ENCODE results near the gene CLDN19.

Gene CLDN19

GRCh38 chr1:42744148-42744413 is 4.0 kb upstream of the CLDN19 start:
- Histone ChIP-seq H3K27ac (ENCODE audit: low read depth, low read length) (no peak overlapping the region), H3K4me1 (ENCODE audit: insufficient read depth, low read length) (no peaks in the 10 kb centered on the region), H3K4me3 (ENCODE audit: low read depth in 1 of 2, low read length in 2 of 2) (no peak overlapping the region), H3K27me3 (ENCODE audit: control insufficient read depth in 1 of 2, insufficient read depth in 2 of 2, low read length in 2 of 2) (no peaks in the 10 kb centered on the region), H3K9me3 (ENCODE audit: low read length) (no peaks in the 10 kb centered on the region), H3K36me3 (ENCODE audit: insufficient read depth, low read length) (peaks cover 19% of the 10 kb centered on the region), H3K9ac (ENCODE audit: low read length) (no peak overlapping the region)

DNA sequence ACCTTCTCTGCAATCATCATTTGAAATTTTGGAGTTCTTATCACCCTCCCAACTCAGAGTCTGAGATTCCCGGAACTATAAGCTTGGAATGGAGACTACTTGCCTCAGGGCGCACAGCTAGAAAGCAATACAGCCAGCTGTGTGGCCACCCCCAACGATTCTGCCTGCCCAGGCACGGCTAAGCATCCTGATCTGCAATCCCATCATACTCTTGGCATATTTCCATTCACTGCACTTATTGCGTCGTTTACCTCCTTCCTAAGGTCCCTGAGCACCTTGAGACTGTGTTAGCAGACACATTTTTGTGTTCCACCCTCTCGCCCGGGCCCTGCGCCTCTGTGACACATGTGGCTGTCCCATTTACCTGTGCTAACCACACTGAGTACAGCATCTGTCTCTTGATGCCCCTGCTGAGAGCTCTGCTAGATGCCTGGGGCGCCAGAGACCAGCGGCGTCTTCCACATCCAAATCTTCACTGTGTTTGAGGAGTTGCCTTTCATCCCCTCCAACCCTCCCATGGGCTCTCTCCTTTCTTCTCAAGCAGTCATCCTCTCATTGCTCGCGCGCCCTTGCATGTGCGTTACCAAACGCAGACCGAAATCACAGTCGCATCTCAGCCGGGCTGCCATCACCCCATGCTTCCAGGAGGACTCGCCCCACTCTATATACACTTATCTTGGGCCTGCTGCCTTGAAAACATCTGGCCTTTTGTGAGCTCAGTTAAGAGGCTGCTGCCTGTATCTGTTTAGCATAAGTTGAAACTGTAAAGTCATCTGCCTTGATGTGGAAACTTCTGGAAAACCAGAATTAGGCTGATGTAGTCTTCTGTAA is 3.5 kb upstream of the CLDN19 start:
- no peak overlapping the region for H3K27ac ChIP-seq (ENCODE audit: low read depth, low read length)
- no peaks in the 10 kb centered on the region for H3K9me3 ChIP-seq (ENCODE audit: low read length)
- H3K9ac ChIP-seq (ENCODE audit: low read length) = no peak overlapping the region
- peaks cover 18% of the 10 kb centered on the region for H3K36me3 ChIP-seq (ENCODE audit: insufficient read depth, low read length)
- H3K4me1 ChIP-seq (ENCODE audit: insufficient read depth, low read length) = no peaks in the 10 kb centered on the region
- H3K4me3 ChIP-seq (ENCODE audit: low read depth in 1 of 2, low read length in 2 of 2) = no peak overlapping the region
- no peaks in the 10 kb centered on the region for H3K27me3 ChIP-seq (ENCODE audit: control insufficient read depth in 1 of 2, insufficient read depth in 2 of 2, low read length in 2 of 2)

DNA sequence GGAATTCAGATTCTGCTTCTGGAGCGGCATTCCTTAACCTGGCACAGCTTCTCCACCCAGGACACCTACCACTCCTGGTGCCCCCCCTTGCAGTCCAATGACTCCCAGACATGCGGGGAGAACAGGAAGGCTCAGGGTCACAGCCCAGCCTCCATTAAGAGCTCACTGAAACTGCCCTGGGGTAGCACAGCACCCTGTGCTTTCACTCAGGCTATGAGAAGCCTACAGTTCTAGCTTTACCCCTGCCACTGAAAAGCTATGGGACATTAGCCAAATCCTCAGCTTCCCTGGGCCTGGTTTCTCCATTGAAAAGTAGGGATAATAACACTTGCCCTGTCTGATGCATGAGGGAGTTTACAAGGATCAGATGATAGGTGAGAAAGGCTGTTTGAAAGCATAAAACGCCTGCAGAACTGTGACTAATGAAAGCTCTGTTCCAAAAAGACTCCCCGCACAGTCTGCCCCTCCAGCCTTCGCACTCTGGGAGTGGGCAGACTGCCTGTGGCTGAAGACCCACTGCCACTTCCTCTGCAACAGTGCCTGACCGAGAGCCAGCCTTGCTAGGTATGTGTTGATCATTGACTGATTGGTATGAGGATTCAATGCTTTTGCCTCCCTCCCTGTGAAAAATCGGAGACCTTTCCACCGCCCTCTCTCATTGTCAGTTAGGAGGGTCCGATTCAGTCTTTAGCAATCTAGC is 2.7 kb upstream of the CLDN19 start:
- Histone ChIP-seq H3K4me3 (ENCODE audit: low read depth in 1 of 2, low read length in 2 of 2) (no peak overlapping the region), H3K9ac (ENCODE audit: low read length) (no peak overlapping the region), H3K27ac (ENCODE audit: low read depth, low read length) (no peak overlapping the region), H3K9me3 (ENCODE audit: low read length) (no peaks in the 10 kb centered on the region), H3K4me1 (ENCODE audit: insufficient read depth, low read length) (no peaks in the 10 kb centered on the region), H3K36me3 (ENCODE audit: insufficient read depth, low read length) (peaks cover 11% of the 10 kb centered on the region), H3K27me3 (ENCODE audit: control insufficient read depth in 1 of 2, insufficient read depth in 2 of 2, low read length in 2 of 2) (no peaks in the 10 kb centered on the region)

GRCh38 chr1:42742141-42742540 is 2.1 kb upstream of the CLDN19 start:
- H3K4me3 ChIP-seq (ENCODE audit: low read depth in 1 of 2, low read length in 2 of 2) = no peak overlapping the region
- H3K9me3 ChIP-seq (ENCODE audit: low read length) = no peaks in the 10 kb centered on the region
- H3K27ac ChIP-seq (ENCODE audit: low read depth, low read length) = no peak overlapping the region
- H3K4me1 ChIP-seq (ENCODE audit: insufficient read depth, low read length) = no peaks in the 10 kb centered on the region
- H3K36me3 ChIP-seq (ENCODE audit: insufficient read depth, low read length) = peaks cover 10% of the 10 kb centered on the region
- H3K27me3 ChIP-seq (ENCODE audit: control insufficient read depth in 1 of 2, insufficient read depth in 2 of 2, low read length in 2 of 2) = no peaks in the 10 kb centered on the region
- no peak overlapping the region for H3K9ac ChIP-seq (ENCODE audit: low read length)

DNA sequence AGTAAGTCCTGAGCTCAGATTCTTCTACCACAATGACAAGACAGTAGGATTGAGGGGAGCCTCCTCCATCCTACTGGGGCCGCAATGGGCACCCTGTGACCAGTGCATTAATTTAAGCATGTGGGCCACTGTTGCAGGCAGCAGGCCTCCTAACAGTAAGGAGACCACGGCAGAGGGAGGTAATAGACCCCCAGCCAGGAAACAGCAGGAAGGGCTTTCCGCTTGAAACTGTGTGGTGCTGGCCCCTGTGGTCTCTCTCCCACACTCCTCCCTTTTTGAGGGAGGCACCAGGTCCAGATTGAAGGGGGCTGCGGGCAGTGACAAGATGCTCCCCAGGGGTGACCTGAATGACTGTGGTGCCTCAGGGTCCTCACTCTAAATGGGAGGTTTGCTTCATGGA is 1.7 kb upstream of the CLDN19 start:
- Histone ChIP-seq H3K27ac (ENCODE audit: low read depth, low read length) (no peak overlapping the region), H3K36me3 (ENCODE audit: insufficient read depth, low read length) (peaks cover 10% of the 10 kb centered on the region), H3K27me3 (ENCODE audit: control insufficient read depth in 1 of 2, insufficient read depth in 2 of 2, low read length in 2 of 2) (no peaks in the 10 kb centered on the region), H3K9ac (ENCODE audit: low read length) (no peak overlapping the region), H3K4me3 (ENCODE audit: low read depth in 1 of 2, low read length in 2 of 2) (no peak overlapping the region), H3K4me1 (ENCODE audit: insufficient read depth, low read length) (no peaks in the 10 kb centered on the region), H3K9me3 (ENCODE audit: low read length) (no peaks in the 10 kb centered on the region)

- Histone ChIP-seq H3K9me3 (ENCODE audit: low read length) (no peaks in the 10 kb centered on the region), H3K9ac (ENCODE audit: low read length) (no peak overlapping the region), H3K4me1 (ENCODE audit: insufficient read depth, low read length) (no peaks in the 10 kb centered on the region), H3K36me3 (ENCODE audit: insufficient read depth, low read length) (peaks cover 3% of the 10 kb centered on the region), H3K27me3 (ENCODE audit: control insufficient read depth in 1 of 2, insufficient read depth in 2 of 2, low read length in 2 of 2) (no peaks in the 10 kb centered on the region), H3K27ac (ENCODE audit: low read depth, low read length) (no peak overlapping the region), H3K4me3 (ENCODE audit: low read depth in 1 of 2, low read length in 2 of 2) (no peak overlapping the region)
Observed at GRCh38 chr1:42740851-42741580, 980 bp upstream of the CLDN19 start.

DNA sequence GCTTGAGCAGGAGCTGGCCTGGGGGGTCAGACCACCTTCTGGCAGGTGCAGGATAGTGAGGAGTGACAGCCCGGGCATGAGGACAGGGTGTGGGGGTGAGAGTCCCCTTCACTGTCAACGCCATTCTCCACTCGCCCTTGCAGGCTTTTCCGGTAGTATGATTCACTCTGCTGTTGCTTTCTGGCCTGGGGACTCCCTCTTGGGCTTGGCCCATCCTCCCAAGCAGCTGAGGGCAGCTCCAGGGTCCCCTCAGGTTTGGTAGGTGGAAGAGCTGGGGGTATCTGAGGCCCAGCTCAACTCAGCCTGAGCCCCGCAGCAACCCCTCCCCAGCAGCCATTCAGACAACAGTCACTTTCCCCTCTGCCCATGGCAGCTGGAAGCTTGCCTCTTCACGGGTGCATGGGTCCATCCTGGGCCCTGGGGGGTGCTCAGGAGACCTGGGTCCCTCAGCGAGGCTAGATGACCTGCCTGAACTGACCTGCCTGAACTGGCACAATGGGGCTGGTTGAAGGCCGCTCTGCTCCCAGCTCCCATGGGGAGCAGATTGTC is 1.3 kb downstream of the CLDN19 start:
- Histone ChIP-seq H3K27me3 (ENCODE audit: control insufficient read depth in 1 of 2, insufficient read depth in 2 of 2, low read length in 2 of 2) (no peaks in the 10 kb centered on the region), H3K4me3 (ENCODE audit: low read depth in 1 of 2, low read length in 2 of 2) (no peak overlapping the region), H3K4me1 (ENCODE audit: insufficient read depth, low read length) (no peaks in the 10 kb centered on the region), H3K27ac (ENCODE audit: low read depth, low read length) (no peak overlapping the region), H3K36me3 (ENCODE audit: insufficient read depth, low read length) (no peaks in the 10 kb centered on the region), H3K9ac (ENCODE audit: low read length) (no peak overlapping the region), H3K9me3 (ENCODE audit: low read length) (no peaks in the 10 kb centered on the region)

DNA sequence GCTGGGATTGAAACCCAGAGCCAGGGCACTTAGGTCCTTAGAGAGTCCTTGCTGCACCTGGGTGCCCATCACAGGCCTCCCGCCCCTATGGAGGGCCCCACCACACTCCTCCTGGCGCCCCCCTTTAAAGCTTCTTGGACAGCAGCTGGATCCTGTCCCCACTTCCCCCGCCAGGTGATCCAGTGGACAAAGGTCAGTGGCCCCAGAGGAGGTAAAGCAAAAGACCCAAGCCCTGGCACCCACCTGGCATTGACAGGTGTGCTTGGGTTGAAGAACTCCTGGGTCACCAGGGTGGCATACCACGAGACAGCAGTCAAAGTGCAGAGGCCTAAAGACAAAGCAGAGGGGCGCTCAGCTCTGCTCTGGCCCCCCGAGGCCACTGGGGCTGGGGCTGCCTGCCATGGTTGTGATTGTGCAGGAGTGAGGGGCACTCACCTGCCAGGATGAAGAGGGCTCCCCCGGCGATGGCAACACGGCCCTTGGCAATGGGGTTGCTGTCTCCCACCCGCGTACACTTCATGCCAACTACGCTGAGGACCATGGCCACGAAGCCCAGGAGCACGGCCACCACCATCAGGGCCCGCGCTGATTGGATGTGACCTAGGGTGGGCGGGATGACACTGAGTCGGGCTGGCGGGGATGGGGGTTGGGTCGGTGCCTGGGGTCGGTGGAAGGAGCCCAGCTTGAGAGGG is 1.9 kb downstream of the CLDN19 start:
- Histone ChIP-seq H3K4me1 (ENCODE audit: insufficient read depth, low read length) (no peaks in the 10 kb centered on the region), H3K4me3 (ENCODE audit: low read depth in 1 of 2, low read length in 2 of 2) (no peak overlapping the region), H3K9ac (ENCODE audit: low read length) (no peak overlapping the region), H3K27ac (ENCODE audit: low read depth, low read length) (no peak overlapping the region), H3K9me3 (ENCODE audit: low read length) (no peaks in the 10 kb centered on the region), H3K36me3 (ENCODE audit: insufficient read depth, low read length) (no peaks in the 10 kb centered on the region), H3K27me3 (ENCODE audit: control insufficient read depth in 1 of 2, insufficient read depth in 2 of 2, low read length in 2 of 2) (no peaks in the 10 kb centered on the region)

- Histone ChIP-seq H3K4me1 (ENCODE audit: insufficient read depth, low read length) (no peaks in the 10 kb centered on the region), H3K27ac (ENCODE audit: low read depth, low read length) (no peak overlapping the region), H3K36me3 (ENCODE audit: insufficient read depth, low read length) (no peaks in the 10 kb centered on the region), H3K4me3 (ENCODE audit: low read depth in 1 of 2, low read length in 2 of 2) (no peak overlapping the region), H3K27me3 (ENCODE audit: control insufficient read depth in 1 of 2, insufficient read depth in 2 of 2, low read length in 2 of 2) (no peaks in the 10 kb centered on the region), H3K9me3 (ENCODE audit: low read length) (no peaks in the 10 kb centered on the region), H3K9ac (ENCODE audit: low read length) (no peak overlapping the region)
Observed at GRCh38 chr1:42737257-42737656, 2.8 kb downstream of the CLDN19 start.

DNA sequence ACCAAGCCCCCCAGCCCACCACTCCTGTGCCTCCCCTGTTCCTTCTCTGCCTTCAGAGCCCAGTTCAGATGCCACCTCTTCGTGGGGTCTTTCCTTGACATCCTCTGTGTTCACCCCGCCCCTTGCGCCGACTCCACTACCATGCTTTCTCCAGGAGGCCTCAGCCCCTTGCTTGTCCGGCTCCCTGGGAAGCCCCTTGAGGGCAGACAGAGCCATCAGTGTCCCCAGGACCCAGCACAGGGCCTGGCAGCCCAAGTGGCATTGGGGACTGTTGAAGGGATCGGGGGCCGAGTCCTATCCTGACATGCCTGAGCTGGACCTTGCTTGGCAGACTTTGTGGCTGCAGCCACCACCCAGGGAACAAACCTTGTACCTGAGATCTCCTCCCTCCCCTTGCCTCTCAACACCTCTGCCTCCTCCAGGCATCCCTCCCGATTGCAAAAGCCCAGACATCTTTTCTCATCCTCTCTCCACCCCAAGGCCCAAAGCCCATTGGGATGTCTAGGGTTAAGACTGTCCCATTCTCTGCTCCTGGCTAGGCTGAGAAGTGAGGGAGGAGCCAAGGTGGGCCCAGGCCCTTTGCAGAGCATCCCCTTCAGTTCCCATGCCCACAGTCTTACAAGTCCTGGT is 3.4 kb downstream of the CLDN19 start:
- Histone ChIP-seq H3K36me3 (ENCODE audit: insufficient read depth, low read length) (no peaks in the 10 kb centered on the region), H3K9ac (ENCODE audit: low read length) (no peak overlapping the region), H3K4me3 (ENCODE audit: low read depth in 1 of 2, low read length in 2 of 2) (no peak overlapping the region), H3K9me3 (ENCODE audit: low read length) (no peaks in the 10 kb centered on the region), H3K27ac (ENCODE audit: low read depth, low read length) (no peak overlapping the region), H3K4me1 (ENCODE audit: insufficient read depth, low read length) (no peaks in the 10 kb centered on the region), H3K27me3 (ENCODE audit: control insufficient read depth in 1 of 2, insufficient read depth in 2 of 2, low read length in 2 of 2) (no peaks in the 10 kb centered on the region)

DNA sequence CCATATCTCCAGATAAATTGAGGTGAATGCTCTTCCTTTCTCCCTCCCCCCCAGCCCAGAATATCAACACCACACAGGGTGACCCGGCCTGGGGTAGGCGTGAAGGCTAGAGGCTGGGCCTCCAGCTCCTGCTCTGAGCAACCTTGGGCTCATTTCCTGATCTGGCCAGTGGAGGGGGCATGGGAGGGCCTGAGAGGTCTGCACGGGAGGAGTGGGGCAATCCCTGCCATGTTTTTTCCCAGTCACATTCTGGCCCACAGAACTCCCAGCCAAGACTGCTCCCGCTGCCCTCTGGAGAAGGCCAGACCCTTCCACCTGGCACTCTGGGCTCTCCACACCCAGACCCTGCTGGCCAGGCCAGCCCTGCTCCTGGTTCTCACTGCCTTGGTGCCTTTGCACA is 3.9 kb downstream of the CLDN19 start:
- Histone ChIP-seq H3K27ac (ENCODE audit: low read depth, low read length) (no peak overlapping the region), H3K9me3 (ENCODE audit: low read length) (no peaks in the 10 kb centered on the region), H3K27me3 (ENCODE audit: control insufficient read depth in 1 of 2, insufficient read depth in 2 of 2, low read length in 2 of 2) (no peaks in the 10 kb centered on the region), H3K36me3 (ENCODE audit: insufficient read depth, low read length) (no peaks in the 10 kb centered on the region), H3K4me1 (ENCODE audit: insufficient read depth, low read length) (no peaks in the 10 kb centered on the region), H3K9ac (ENCODE audit: low read length) (no peak overlapping the region), H3K4me3 (ENCODE audit: low read depth in 1 of 2, low read length in 2 of 2) (no peak overlapping the region)
